OCI-M2 (cell line): ENCODE data around the gene VWA5B1.

Source experiments
- DNase-seq: peaks from one replicate; lab custom pipeline; 2025; ENCODE audit not compliant: unreplicated experiment; lab: John Stamatoyannopoulos, UW

Gene VWA5B1

GRCh38 chr1:20322081-20322824, 31.6 kb downstream of the VWA5B1 start:
- DNase-seq: no peak

GRCh38 chr1:20322825-20323612, 32.3 kb downstream of the VWA5B1 start:
- DNase-seq: no peak

GRCh38 chr1:20323613-20323920, 32.9 kb downstream of the VWA5B1 start:
- DNase-seq: no peak

- DNase-seq: no peak
These were observed 34.2 kb downstream of the VWA5B1 start for GRCh38 chr1:20324704-20325406.

GRCh38 chr1:20325407-20325843, 34.8 kb downstream of the VWA5B1 start:
- DNase-seq: no peak

- no peak for DNase-seq
These were observed 35.3 kb downstream of the VWA5B1 start for GRCh38 chr1:20325844-20326420.

GRCh38 chr1:20327467-20327866, 36.8 kb downstream of the VWA5B1 start:
- DNase-seq: no peak

GRCh38 chr1:20328201-20328600, 37.5 kb downstream of the VWA5B1 start:
- DNase-seq: no peak

GRCh38 chr1:20329793-20330542, 39.3 kb downstream of the VWA5B1 start:
- no peak for DNase-seq

- DNase-seq: no peak
These were observed 43.4 kb downstream of the VWA5B1 start for GRCh38 chr1:20334103-20334502.

GRCh38 chr1:20336105-20336605, 45.5 kb downstream of the VWA5B1 start:
- no peak for DNase-seq

- no peak for DNase-seq
These were observed 46.9 kb downstream of the VWA5B1 start for GRCh38 chr1:20337581-20337980.

- no peak for DNase-seq
These were observed 49.3 kb downstream of the VWA5B1 start for GRCh38 chr1:20339811-20340457.

GRCh38 chr1:20342294-20343148, 51.8 kb downstream of the VWA5B1 start:
- DNase-seq: no peak

- DNase-seq: no peak
These were observed 52.7 kb downstream of the VWA5B1 start for GRCh38 chr1:20343149-20343937.

GRCh38 chr1:20343938-20344302, 53.2 kb downstream of the VWA5B1 start:
- no peak for DNase-seq

- DNase-seq: no peak
These were observed 54.1 kb downstream of the VWA5B1 start for GRCh38 chr1:20344738-20345137.

GRCh38 chr1:20345419-20345818, 54.7 kb downstream of the VWA5B1 start:
- no peak for DNase-seq
